Measurements from ENCODE around the gene MAFB.

GRCh38 chr20:40691566-40692239, 2.7 kb upstream of the MAFB start:
- TF ChIP-seq SIN3A (IDR thresholded peaks at IDR 0.05; ENCODE audit: low read depth): no peak
- no peak for TF ChIP-seq CTCF (IDR thresholded peaks at IDR 0.05 in 2 of 3, conservative IDR thresholded peaks at IDR 0.05 in 1 of 3; ENCODE audit: borderline replicate concordance in 1 of 3, insufficient read depth in 1 of 3, low read depth in 2 of 3, low read length in 2 of 3)
- TF ChIP-seq POLR2A (IDR thresholded peaks at IDR 0.05; ENCODE audit: borderline replicate concordance, extremely low read depth, insufficient read depth, insufficient read length): no peak
- TF ChIP-seq SP1 (IDR thresholded peaks at IDR 0.05; ENCODE audit: low read depth): no peak
- TF ChIP-seq SRF (IDR thresholded peaks at IDR 0.05; ENCODE audit: low read depth): no peak
- no peak for TF ChIP-seq EZH2 (IDR thresholded peaks at IDR 0.05)
